ENCODE measurements around the gene CCDC178.

CCDC178 gene

GRCh38 chr18:32899819-32900218, 540.7 kb downstream of the CCDC178 start:
- TF ChIP-seq CTCF (IDR thresholded peaks at IDR 0.05; ENCODE audit: low read depth, low read length, missing control alignments): no peak
- H3K4me3 ChIP-seq (ENCODE audit: low read depth, low read length): no peak overlapping the region
- DNase-seq (ENCODE audit: low read depth): no peak

DNA sequence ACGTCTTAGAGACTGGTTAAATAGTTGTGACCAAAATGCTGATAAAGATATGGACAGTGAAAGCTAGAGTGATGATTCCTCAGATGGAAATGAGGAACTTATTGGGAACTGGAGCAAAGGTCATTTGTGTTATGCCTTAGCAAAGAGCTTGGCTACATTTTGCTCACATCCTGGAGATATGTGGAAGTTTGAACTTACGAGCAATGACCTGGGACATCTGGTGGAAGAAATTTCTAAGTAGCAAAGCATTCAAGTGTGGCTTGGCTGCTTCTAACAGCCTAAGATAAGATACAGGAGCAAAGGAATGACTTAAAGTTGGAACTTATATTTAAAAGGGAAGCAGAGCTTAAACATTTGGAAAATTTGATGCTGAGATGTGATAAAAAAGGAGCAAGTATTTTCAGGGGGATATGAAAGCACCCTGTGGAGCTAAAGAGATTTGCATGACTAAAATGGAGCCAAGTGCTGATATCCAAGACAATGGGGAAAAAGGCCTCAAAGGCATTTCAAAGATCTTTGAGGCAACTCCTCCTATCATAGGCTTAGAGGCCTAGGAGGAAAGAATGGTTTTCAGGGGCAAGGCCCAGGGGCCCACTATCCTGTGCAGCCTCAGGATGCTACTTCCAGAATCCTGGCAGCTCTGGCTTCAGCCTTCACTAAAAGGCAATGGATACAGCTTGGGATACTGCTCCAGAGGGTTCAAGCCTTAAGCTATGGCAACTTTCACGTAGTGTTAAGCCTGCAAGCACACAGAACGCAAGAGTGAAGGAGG, 543.6 kb downstream of the CCDC178 start:
- H3K4me3 ChIP-seq (ENCODE audit: low read depth, low read length): no peak overlapping the region
- DNase-seq (ENCODE audit: low read depth): no peak
- TF ChIP-seq CTCF (IDR thresholded peaks at IDR 0.05; ENCODE audit: low read depth, low read length, missing control alignments): no peak

DNA sequence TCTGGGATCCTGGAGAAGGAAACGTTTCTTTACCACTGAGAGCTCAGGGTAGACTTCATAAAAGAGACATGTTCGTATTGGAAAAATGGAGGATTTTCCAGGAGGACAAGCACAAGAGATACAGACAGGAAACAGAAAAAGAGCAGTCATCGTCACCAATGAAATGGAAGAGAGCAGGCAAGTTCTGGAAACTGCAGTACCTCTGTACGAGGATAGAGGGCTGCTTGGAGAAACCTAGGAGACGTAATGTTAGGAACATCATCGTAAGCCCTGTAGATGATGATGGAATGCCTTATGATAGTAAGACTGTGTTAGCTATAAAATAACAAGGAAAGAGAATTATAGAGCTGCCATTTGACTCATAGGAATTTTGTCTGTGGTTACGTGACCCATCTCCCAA, 546.6 kb downstream of the CCDC178 start:
- DNase-seq (ENCODE audit: low read depth): no peak
- no peak overlapping the region for H3K4me3 ChIP-seq (ENCODE audit: low read depth, low read length)
- TF ChIP-seq CTCF (IDR thresholded peaks at IDR 0.05; ENCODE audit: low read depth, low read length, missing control alignments): peak; percentile 49

DNA sequence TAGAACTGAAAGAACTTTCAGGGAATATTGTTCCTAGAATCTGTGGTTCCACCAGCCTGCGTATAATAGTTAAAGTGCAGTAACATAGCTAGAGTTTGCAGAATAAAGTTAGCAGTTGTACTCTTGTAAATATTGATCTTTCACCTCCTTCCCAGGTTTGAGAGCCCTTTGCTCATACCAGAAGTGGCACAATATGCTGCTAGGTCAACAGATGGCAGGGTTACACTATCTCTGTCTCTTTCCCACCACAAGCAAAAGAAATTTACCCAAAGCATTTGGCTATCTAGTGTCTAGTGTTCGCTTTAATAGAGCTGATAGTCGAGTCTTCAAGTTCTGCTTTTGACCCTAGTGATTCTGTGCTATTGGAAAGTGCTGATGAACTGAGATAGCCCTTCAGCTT, 548.7 kb downstream of the CCDC178 start:
- DNase-seq (ENCODE audit: low read depth): no peak
- no peak for TF ChIP-seq CTCF (IDR thresholded peaks at IDR 0.05; ENCODE audit: low read depth, low read length, missing control alignments)
- no peak overlapping the region for H3K4me3 ChIP-seq (ENCODE audit: low read depth, low read length)

DNA sequence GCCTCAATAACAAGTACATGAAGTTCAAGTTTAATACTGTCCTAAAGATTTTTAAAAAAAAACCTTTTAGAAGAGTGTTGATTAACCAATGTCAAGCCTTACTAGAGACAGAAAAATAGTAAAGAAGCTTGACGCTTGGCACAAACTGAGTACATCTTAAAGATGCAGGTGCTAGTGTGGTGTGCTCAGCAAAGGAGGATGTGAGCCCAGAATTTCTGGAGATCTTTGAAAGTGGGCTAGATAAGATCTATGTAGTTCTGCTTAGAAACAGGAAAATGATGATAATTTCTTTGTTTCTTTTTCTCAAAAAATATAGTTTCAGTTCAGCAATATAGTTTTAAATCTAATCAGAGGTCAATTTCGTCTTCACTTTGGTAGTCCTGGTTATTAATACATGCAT, 549.4 kb downstream of the CCDC178 start:
- DNase-seq (ENCODE audit: low read depth): no peak
- H3K4me3 ChIP-seq (ENCODE audit: low read depth, low read length): no peak overlapping the region
- TF ChIP-seq CTCF (IDR thresholded peaks at IDR 0.05; ENCODE audit: low read depth, low read length, missing control alignments): no peak

- no peak for TF ChIP-seq CTCF (IDR thresholded peaks at IDR 0.05; ENCODE audit: low read depth, low read length, missing control alignments)
- H3K4me3 ChIP-seq (ENCODE audit: low read depth, low read length): no peak overlapping the region
- DNase-seq (ENCODE audit: low read depth): no peak
These were observed 550.6 kb downstream of the CCDC178 start for GRCh38 chr18:32889615-32890593.
